Measurements from ENCODE around the gene ARL9. TPM values are rescaled to one million over a fixed set of nuclear protein-coding genes. Genes with fewer than 3 reads are reported as not detected.
"Not testable (repeated sequence)": the region's sequence is repeated elsewhere in the genome, so short reads cannot be mapped to it uniquely, and the experiment has no call there.

The ARL9 gene
- total RNA-seq, 1 experiment from 2014 or later: not detected

DNA sequence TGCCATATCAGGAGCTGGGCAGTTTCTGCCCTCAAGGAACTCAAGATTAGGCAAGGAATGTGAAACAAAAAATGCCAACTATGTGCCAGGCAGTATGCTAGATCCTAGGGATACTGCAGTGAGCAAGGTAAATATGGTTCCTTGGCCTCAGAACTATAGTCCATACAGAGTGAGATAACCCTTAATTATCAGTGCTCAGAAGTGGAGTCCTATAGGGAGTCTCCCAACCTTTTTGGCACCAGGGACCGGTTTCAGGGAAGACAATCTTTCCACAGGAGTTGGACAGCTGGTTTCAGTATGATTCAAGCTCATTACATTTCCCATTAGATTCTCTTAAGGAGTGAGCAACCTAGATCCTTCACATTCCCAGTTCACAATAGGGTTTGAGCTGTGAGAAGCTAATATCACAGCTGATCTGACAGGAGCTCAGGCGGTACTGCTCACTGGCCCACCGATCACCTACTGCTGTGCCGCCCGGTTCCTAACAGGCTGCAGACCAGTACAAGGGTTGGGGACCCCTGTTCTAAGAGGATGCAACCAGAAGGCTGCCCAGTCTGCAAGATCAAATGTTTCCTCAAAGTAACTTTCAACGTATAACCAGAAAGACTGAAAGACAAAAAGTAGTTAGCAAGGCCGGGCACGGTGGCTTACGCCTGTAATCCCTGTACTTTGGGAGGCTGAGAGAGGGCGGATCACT, 39.8 kb upstream of the ARL9 start:
- Histone ChIP-seq H3K23me2 (ENCODE audit: insufficient read length, low read depth, low read length, poor library complexity, severe bottlenecking) (peaks cover 9% of the 10 kb centered on the region), H3K4me1 (ENCODE audit: insufficient read depth, low read length) (no peaks in the 10 kb centered on the region), H3K9me3 (ENCODE audit: control insufficient read depth, low read depth, low read length) (no peaks in the 10 kb centered on the region), H2AK5ac (ENCODE audit: insufficient read length, low read length) (no peak overlapping the region), H3K27me3 (ENCODE audit: insufficient read depth, low read length) (no peaks in the 10 kb centered on the region), H3K79me2 (ENCODE audit: insufficient read depth, low read length) (peaks cover 10% of the 10 kb centered on the region; the same call in 1 of the 2 replicates), H3K56ac (ENCODE audit: insufficient read length, low read depth, low read length) (no peak overlapping the region), H2BK5ac (ENCODE audit: insufficient read length, low read length) (no peak overlapping the region), H3K79me1 (ENCODE audit: insufficient read depth, low read depth, low read length, poor library complexity, severe bottlenecking) (no peaks in the 10 kb centered on the region), H3K23ac (ENCODE audit: insufficient read length, low read depth, low read length) (no peak overlapping the region), H2BK15ac (ENCODE audit: low read depth, low read length) (no peak overlapping the region), H3K14ac (ENCODE audit: insufficient read depth, low read length) (no peak overlapping the region), H2BK20ac (ENCODE audit: low read depth, low read length, poor library complexity, severe bottlenecking) (no peak overlapping the region), H3K18ac (ENCODE audit: insufficient read length, low read depth, low read length) (no peak overlapping the region), H4K20me1 (ENCODE audit: control insufficient read depth, insufficient read depth, insufficient read length) (no peaks in the 10 kb centered on the region), H3K9ac (ENCODE audit: extremely low read depth, insufficient read length, low read length) (no peak overlapping the region), H3K4ac (ENCODE audit: low read depth, low read length) (no peak overlapping the region), H2AFZ (ENCODE audit: low read length) (no peak overlapping the region), H3T11ph (ENCODE audit: low read length) (no peak overlapping the region), H2BK120ac (ENCODE audit: low read depth, low read length, poor library complexity, severe bottlenecking) (no peak overlapping the region), H4K5ac (ENCODE audit: insufficient read length, low read depth, low read length) (no peak overlapping the region), H4K91ac (ENCODE audit: insufficient read length, low read depth, low read length) (no peak overlapping the region), H4K8ac (replicated peaks; ENCODE audit: insufficient read length, low read depth, low read length) (no peak overlapping the region), H3K27ac (ENCODE audit: insufficient read length, low read depth, low read length) (no peak overlapping the region), H2BK12ac (ENCODE audit: insufficient read length, low read depth, low read length) (no peak overlapping the region), H3K4me2 (ENCODE audit: insufficient read depth, insufficient read length, low read length) (peak overlapping the region; percentile 65)
- TF ChIP-seq, protein P1, sequence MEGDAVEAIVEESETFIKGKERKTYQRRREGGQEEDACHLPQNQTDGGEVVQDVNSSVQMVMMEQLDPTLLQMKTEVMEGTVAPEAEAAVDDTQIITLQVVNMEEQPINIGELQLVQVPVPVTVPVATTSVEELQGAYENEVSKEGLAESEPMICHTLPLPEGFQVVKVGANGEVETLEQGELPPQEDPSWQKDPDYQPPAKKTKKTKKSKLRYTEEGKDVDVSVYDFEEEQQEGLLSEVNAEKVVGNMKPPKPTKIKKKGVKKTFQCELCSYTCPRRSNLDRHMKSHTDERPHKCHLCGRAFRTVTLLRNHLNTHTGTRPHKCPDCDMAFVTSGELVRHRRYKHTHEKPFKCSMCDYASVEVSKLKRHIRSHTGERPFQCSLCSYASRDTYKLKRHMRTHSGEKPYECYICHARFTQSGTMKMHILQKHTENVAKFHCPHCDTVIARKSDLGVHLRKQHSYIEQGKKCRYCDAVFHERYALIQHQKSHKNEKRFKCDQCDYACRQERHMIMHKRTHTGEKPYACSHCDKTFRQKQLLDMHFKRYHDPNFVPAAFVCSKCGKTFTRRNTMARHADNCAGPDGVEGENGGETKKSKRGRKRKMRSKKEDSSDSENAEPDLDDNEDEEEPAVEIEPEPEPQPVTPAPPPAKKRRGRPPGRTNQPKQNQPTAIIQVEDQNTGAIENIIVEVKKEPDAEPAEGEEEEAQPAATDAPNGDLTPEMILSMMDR (conservative IDR thresholded peaks at IDR 0.05): no peak
- peak overlapping the region; percentile 47 to 96 (median 81); a peak in 3 of 7 replicates for H3K27ac Mint-ChIP-seq
- DNase-seq: no peak
- peaks cover 12 to 39% (median 17%) of the 10 kb centered on the region in 3 experiments for H3K36me3 Mint-ChIP-seq (ENCODE audit: insufficient read depth in 1 of 3, low read depth in 3 of 3)
- peaks cover 2% of the 10 kb centered on the region; the same call in 1 of the 2 replicates for H3K27me3 Mint-ChIP-seq (ENCODE audit: low read depth)
- whole genome bisulfite sequencing (ENCODE audit: extremely low coverage, insufficient read length, low lambda C conversion rate): no CpG with 5 or more reads among the region's 10 CpGs
- H3K9me3 Mint-ChIP-seq: peaks cover 0 to 4% of the 10 kb centered on the region in 2 experiments; a peak in 1 of 5 replicates
- peaks cover 28 to 35% of the 10 kb centered on the region in 2 experiments for H3K4me1 Mint-ChIP-seq
- H3K4me3 Mint-ChIP-seq: peak overlapping the region; percentile 95 to 97

DNA sequence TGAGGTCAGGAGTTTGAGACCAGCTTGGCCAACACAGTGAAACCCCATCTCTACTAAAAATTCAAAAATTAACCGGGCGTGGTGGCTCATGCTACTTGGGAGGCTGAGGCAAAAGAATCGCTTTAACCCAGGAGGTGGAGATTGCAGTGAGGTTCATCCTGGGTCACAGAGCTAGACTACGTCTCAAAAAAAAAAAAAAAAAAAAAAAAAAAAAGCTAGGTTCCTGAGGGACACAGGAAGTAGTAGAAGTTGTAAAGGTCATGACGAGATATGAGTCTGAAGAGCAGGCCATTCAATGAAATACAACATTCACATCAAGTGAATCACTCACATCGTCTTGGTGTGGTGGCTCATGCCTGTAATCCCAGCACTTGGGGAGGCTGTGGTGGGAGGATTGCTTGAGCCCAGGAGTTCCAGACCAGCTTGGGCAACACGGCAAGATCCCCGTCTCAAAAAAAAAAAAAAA, 39.3 kb upstream of the ARL9 start:
- H3T11ph ChIP-seq (ENCODE audit: low read length); H3K14ac ChIP-seq (ENCODE audit: insufficient read depth, low read length); H3K23me2 ChIP-seq (ENCODE audit: insufficient read length, low read depth, low read length, poor library complexity, severe bottlenecking); H3K27me3 Mint-ChIP-seq (ENCODE audit: low read depth); H4K20me1 ChIP-seq (ENCODE audit: control insufficient read depth, insufficient read depth, insufficient read length); H4K91ac ChIP-seq (ENCODE audit: insufficient read length, low read depth, low read length); H3K4ac ChIP-seq (ENCODE audit: low read depth, low read length); H2AK5ac ChIP-seq (ENCODE audit: insufficient read length, low read length); H3K9me3 ChIP-seq (ENCODE audit: control insufficient read depth, low read depth, low read length); H2BK20ac ChIP-seq (ENCODE audit: low read depth, low read length, poor library complexity, severe bottlenecking); H3K4me1 ChIP-seq (ENCODE audit: insufficient read depth, low read length); H2BK5ac ChIP-seq (ENCODE audit: insufficient read length, low read length); H3K79me1 ChIP-seq (ENCODE audit: insufficient read depth, low read depth, low read length, poor library complexity, severe bottlenecking); H3K27me3 ChIP-seq (ENCODE audit: insufficient read depth, low read length); H4K5ac ChIP-seq (ENCODE audit: insufficient read length, low read depth, low read length); H2BK12ac ChIP-seq (ENCODE audit: insufficient read length, low read depth, low read length); H2BK15ac ChIP-seq (ENCODE audit: low read depth, low read length); H3K23ac ChIP-seq (ENCODE audit: insufficient read length, low read depth, low read length); DNase-seq; H2AFZ ChIP-seq (ENCODE audit: low read length); H3K18ac ChIP-seq (ENCODE audit: insufficient read length, low read depth, low read length); H2BK120ac ChIP-seq (ENCODE audit: low read depth, low read length, poor library complexity, severe bottlenecking); H3K9me3 Mint-ChIP-seq; H3K27ac ChIP-seq (ENCODE audit: insufficient read length, low read depth, low read length); H4K8ac ChIP-seq (replicated peaks; ENCODE audit: insufficient read length, low read depth, low read length); H3K56ac ChIP-seq (ENCODE audit: insufficient read length, low read depth, low read length): not testable (repeated sequence)
- Histone ChIP-seq H3K79me2 (ENCODE audit: insufficient read depth, low read length) (peaks cover 10% of the 10 kb centered on the region; the same call in 1 of the 2 replicates), H3K9ac (ENCODE audit: extremely low read depth, insufficient read length, low read length) (peak overlapping the region; percentile 95), H3K4me2 (ENCODE audit: insufficient read depth, insufficient read length, low read length) (peak overlapping the region; percentile 65)
- H3K4me3 Mint-ChIP-seq: peak overlapping the region; percentile 95 to 97
- H3K27ac Mint-ChIP-seq: peak overlapping the region in 2 of 3 experiments; percentile 97 to 100; a peak in 6 of 7 replicates
- H3K4me1 Mint-ChIP-seq: peaks cover 28 to 35% of the 10 kb centered on the region in 2 experiments
- peaks cover 9 to 39% (median 15%) of the 10 kb centered on the region in 3 experiments for H3K36me3 Mint-ChIP-seq (ENCODE audit: insufficient read depth in 1 of 3, low read depth in 3 of 3)
- no CpG with 5 or more reads among the region's 8 CpGs for WGBS (ENCODE audit: extremely low coverage, insufficient read length, low lambda C conversion rate)

All from H9 (cell line).